Measurements from ENCODE around the gene KRIT1. TPM values are rescaled to one million over a fixed set of nuclear protein-coding genes. Genes with fewer than 3 reads are reported as not detected.

The KRIT1 gene
- total RNA-seq, 1 experiment from 2014 or later: 34.9 TPM

DNA sequence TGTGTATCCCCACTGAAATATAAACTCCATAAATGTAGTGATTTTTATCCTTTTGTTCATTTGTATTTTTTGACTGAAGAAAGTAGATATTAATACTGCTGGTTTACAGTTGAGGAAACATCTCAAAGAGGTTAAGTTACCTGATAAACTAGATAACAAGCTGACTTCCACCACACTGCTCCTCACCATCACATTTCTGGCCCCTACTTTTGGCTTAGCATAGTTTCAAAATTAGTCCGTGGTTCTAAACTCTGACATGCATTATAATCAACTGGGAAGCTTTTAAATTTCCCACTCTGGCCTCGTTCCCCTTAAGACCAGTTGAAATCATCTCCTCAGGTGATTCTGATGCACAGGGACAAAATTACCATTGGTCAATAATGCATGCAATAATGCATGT is 43.6 kb upstream of the KRIT1 start:
- H3K18ac ChIP-seq (ENCODE audit: insufficient read length, low read depth, low read length): no peak overlapping the region
- H3K27ac Mint-ChIP-seq: no peak overlapping the region; a peak in 1 of 7 replicates
- H2BK5ac ChIP-seq (ENCODE audit: insufficient read length, low read length): no peak overlapping the region
- H4K91ac ChIP-seq (ENCODE audit: insufficient read length, low read depth, low read length): no peak overlapping the region
- no peak overlapping the region for H2BK15ac ChIP-seq (ENCODE audit: low read depth, low read length)
- no peak overlapping the region for H3T11ph ChIP-seq (ENCODE audit: low read length)
- no peaks in the 10 kb centered on the region for H3K27me3 ChIP-seq (ENCODE audit: insufficient read depth, low read length)
- H3K23ac ChIP-seq (ENCODE audit: insufficient read length, low read depth, low read length): no peak overlapping the region
- no peaks in the 10 kb centered on the region for H3K23me2 ChIP-seq (ENCODE audit: insufficient read length, low read depth, low read length, poor library complexity, severe bottlenecking)
- DNase-seq: no peak
- no peak overlapping the region for H2BK20ac ChIP-seq (ENCODE audit: low read depth, low read length, poor library complexity, severe bottlenecking)
- H4K5ac ChIP-seq (ENCODE audit: insufficient read length, low read depth, low read length): no peak overlapping the region
- no peaks in the 10 kb centered on the region for H3K9me3 Mint-ChIP-seq
- H3K9me3 ChIP-seq (ENCODE audit: control insufficient read depth, low read depth, low read length): no peaks in the 10 kb centered on the region
- WGBS (ENCODE audit: extremely low coverage, insufficient read length, low lambda C conversion rate): no CpG with 5 or more reads among the region's 2 CpGs
- H3K36me3 Mint-ChIP-seq (ENCODE audit: insufficient read depth in 1 of 3, low read depth in 3 of 3): peaks cover 0 to 1% (median 0%) of the 10 kb centered on the region in 3 experiments; a peak in 1 of 7 replicates
- H3K56ac ChIP-seq (ENCODE audit: insufficient read length, low read depth, low read length): no peak overlapping the region
- TF ChIP-seq, protein P1, sequence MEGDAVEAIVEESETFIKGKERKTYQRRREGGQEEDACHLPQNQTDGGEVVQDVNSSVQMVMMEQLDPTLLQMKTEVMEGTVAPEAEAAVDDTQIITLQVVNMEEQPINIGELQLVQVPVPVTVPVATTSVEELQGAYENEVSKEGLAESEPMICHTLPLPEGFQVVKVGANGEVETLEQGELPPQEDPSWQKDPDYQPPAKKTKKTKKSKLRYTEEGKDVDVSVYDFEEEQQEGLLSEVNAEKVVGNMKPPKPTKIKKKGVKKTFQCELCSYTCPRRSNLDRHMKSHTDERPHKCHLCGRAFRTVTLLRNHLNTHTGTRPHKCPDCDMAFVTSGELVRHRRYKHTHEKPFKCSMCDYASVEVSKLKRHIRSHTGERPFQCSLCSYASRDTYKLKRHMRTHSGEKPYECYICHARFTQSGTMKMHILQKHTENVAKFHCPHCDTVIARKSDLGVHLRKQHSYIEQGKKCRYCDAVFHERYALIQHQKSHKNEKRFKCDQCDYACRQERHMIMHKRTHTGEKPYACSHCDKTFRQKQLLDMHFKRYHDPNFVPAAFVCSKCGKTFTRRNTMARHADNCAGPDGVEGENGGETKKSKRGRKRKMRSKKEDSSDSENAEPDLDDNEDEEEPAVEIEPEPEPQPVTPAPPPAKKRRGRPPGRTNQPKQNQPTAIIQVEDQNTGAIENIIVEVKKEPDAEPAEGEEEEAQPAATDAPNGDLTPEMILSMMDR (conservative IDR thresholded peaks at IDR 0.05): no peak
- H3K4me1 ChIP-seq (ENCODE audit: insufficient read depth, low read length): no peaks in the 10 kb centered on the region
- H3K79me2 ChIP-seq (ENCODE audit: insufficient read depth, low read length): peaks cover 1% of the 10 kb centered on the region; the same call in 1 of the 2 replicates
- no peak overlapping the region for H3K27ac ChIP-seq (ENCODE audit: insufficient read length, low read depth, low read length)
- no peak overlapping the region for H3K14ac ChIP-seq (ENCODE audit: insufficient read depth, low read length)
- H2AFZ ChIP-seq (ENCODE audit: low read length): no peak overlapping the region
- no peak overlapping the region for H2BK120ac ChIP-seq (ENCODE audit: low read depth, low read length, poor library complexity, severe bottlenecking)
- no peaks in the 10 kb centered on the region for H3K79me1 ChIP-seq (ENCODE audit: insufficient read depth, low read depth, low read length, poor library complexity, severe bottlenecking)
- no peaks in the 10 kb centered on the region for H4K20me1 ChIP-seq (ENCODE audit: control insufficient read depth, insufficient read depth, insufficient read length)
- no peak overlapping the region for H4K8ac ChIP-seq (replicated peaks; ENCODE audit: insufficient read length, low read depth, low read length)
- H2BK12ac ChIP-seq (ENCODE audit: insufficient read length, low read depth, low read length): no peak overlapping the region
- no peak overlapping the region for H2AK5ac ChIP-seq (ENCODE audit: insufficient read length, low read length)
- no peak overlapping the region for H3K4me3 Mint-ChIP-seq
- H3K9ac ChIP-seq (ENCODE audit: extremely low read depth, insufficient read length, low read length): no peak overlapping the region
- H3K4ac ChIP-seq (ENCODE audit: low read depth, low read length): no peak overlapping the region
- H3K4me1 Mint-ChIP-seq: peaks cover 16 to 20% of the 10 kb centered on the region in 2 experiments
- no peaks in the 10 kb centered on the region for H3K27me3 Mint-ChIP-seq (ENCODE audit: low read depth)
- H3K4me2 ChIP-seq (ENCODE audit: insufficient read depth, insufficient read length, low read length): no peak overlapping the region

Measured in H9 (cell line).